Astrocyte of the spinal cord (primary cell): ENCODE measurements around the gene EEFSEC.

ENCODE experiments used
- DNase-seq: peaks from one replicate; pipeline ENCODE4 v3.0.0; 2011; ENCODE audit warnings: low read depth, low spot score
- H3K4me3 ChIP-seq: 2 replicates; pipeline ENCODE4 v1.5.1; 2011; ENCODE audit warnings: low read depth, mild to moderate bottlenecking, low read length, moderate library complexity
- in situ Hi-C: cut with HindIII; loops from 2 replicates; pipeline ENCODE4 v1.10.0; 2017; ENCODE audit warnings: low sequenced_read_pairs
- TF ChIP-seq, protein P1 (sequence below): IDR thresholded peaks from 2 replicates; pipeline ENCODE4 v1.5.1; 2012; ENCODE audit warnings: low read depth, mild to moderate bottlenecking, low read length, inconsistent platforms

Gene EEFSEC

GRCh38 chr3:128352326-128352725, 199.0 kb downstream of the EEFSEC start:
- no peak for DNase-seq
- TF ChIP-seq, protein P1, sequence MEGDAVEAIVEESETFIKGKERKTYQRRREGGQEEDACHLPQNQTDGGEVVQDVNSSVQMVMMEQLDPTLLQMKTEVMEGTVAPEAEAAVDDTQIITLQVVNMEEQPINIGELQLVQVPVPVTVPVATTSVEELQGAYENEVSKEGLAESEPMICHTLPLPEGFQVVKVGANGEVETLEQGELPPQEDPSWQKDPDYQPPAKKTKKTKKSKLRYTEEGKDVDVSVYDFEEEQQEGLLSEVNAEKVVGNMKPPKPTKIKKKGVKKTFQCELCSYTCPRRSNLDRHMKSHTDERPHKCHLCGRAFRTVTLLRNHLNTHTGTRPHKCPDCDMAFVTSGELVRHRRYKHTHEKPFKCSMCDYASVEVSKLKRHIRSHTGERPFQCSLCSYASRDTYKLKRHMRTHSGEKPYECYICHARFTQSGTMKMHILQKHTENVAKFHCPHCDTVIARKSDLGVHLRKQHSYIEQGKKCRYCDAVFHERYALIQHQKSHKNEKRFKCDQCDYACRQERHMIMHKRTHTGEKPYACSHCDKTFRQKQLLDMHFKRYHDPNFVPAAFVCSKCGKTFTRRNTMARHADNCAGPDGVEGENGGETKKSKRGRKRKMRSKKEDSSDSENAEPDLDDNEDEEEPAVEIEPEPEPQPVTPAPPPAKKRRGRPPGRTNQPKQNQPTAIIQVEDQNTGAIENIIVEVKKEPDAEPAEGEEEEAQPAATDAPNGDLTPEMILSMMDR, result no peak
- in situ Hi-C loops, result no loop called here
- H3K4me3 ChIP-seq, result no peak overlapping the region

GRCh38 chr3:128353361-128353965, 200.2 kb downstream of the EEFSEC start:
- no peak for DNase-seq
- no peak overlapping the region for H3K4me3 ChIP-seq
- TF ChIP-seq, protein P1, result no peak
- in situ Hi-C loops, result no loop called here

GRCh38 chr3:128353991-128354687, 200.9 kb downstream of the EEFSEC start:
- in situ Hi-C loops, result no loop called here
- TF ChIP-seq, protein P1, result no peak
- peak; percentile 42 for DNase-seq

GRCh38 chr3:128354788-128355542, 201.7 kb downstream of the EEFSEC start:
- TF ChIP-seq, protein P1, result no peak
- no peak overlapping the region for H3K4me3 ChIP-seq
- in situ Hi-C loops, result no loop called here
- DNase-seq, result no peak

More at GRCh38 chr3:128353991-128354687, 200.9 kb downstream of the EEFSEC start:
- H3K4me3 ChIP-seq, result no peak overlapping the region

GRCh38 chr3:128355543-128355919, 202.2 kb downstream of the EEFSEC start:
- H3K4me3 ChIP-seq, result no peak overlapping the region
- TF ChIP-seq, protein P1, result no peak
- DNase-seq, result no peak
- in situ Hi-C loops, result no loop called here

DNA sequence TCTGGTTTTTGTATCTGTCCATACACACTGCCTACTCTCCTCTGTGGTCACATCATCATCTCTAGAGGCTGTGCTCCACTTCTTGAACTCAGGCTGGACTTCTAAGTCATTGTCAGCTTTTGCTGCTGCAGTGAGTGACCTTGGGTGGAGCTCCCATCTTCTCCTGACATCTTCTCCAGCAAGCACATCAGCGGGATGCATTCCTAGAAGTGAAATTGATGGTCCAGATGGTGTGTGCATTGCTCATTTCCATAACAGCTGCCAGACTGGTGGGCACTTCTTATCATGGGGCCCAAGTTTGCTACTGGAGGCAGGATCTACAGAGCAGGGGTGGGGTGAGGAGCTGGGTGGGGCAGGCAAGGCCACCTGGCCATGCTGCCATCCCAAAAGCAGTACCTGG, 203.5 kb downstream of the EEFSEC start:
- in situ Hi-C loops, result no loop called here
- H3K4me3 ChIP-seq, result no peak overlapping the region
- TF ChIP-seq, protein P1, result no peak
- no peak for DNase-seq
